PFSK-1 (cell line): ENCODE results near the gene FZR1.
A peak's percentile ranks its signal among the peaks of the same experiment; 100 is the strongest.

Experiments used
- FOXP2 ChIP-seq: optimal IDR thresholded peaks from 2 replicates; pipeline ENCODE3; 2011; ENCODE audit warnings: borderline replicate concordance, control low read depth, inconsistent platforms; ENCODE audit not compliant: insufficient read depth; ENCODE audit errors: extremely low read length, extremely low read depth
- POLR2AphosphoS5 ChIP-seq: IDR thresholded peaks from 2 replicates; pipeline ENCODE4 v1.6.1; 2012; ENCODE audit warnings: low read depth, mild to moderate bottlenecking, control low read depth, low read length, moderate library complexity
- REST ChIP-seq, 2 experiments: IDR thresholded peaks; 2 replicates each; pipeline versions ENCODE4 v1.6.1 to v1.8.0; 2011 to 2012; ENCODE audit warnings: low read depth in 2 of 2, low read length in 2 of 2, control low read depth in 1 of 2, inconsistent platforms in 1 of 2, mild to moderate bottlenecking in 1 of 2, moderate library complexity in 1 of 2; ENCODE audit not compliant: insufficient read depth in 1 of 2
- SIN3A ChIP-seq: IDR thresholded peaks from 2 replicates; pipeline ENCODE4 v1.6.1; 2012; ENCODE audit warnings: mild to moderate bottlenecking, low read length, moderate library complexity, borderline replicate concordance; ENCODE audit not compliant: insufficient read depth
- TAF1 ChIP-seq: IDR thresholded peaks from 2 replicates; pipeline ENCODE4 v1.6.1; 2012; ENCODE audit warnings: low read length, control low read depth, borderline replicate concordance; ENCODE audit not compliant: insufficient read depth

Gene FZR1

GRCh38 chr19:3535235-3535535, 29.1 kb downstream of the FZR1 start:
- TF ChIP-seq TAF1 (no peak), FOXP2 (no peak), REST (IDR thresholded peaks at IDR 0.05; ENCODE audit: insufficient read depth in 1 of 2, low read depth in 2 of 2, low read length in 2 of 2) (no peak), POLR2AphosphoS5 (no peak), SIN3A (no peak)

GRCh38 chr19:3535563-3535965, 29.5 kb downstream of the FZR1 start:
- TF ChIP-seq TAF1 (no peak), POLR2AphosphoS5 (0 out of 2 replicates have a peak, but pooled peaks have one; percentile 32)

GRCh38 chr19:3535981-3536380, 29.9 kb downstream of the FZR1 start:
- TF ChIP-seq REST (IDR thresholded peaks at IDR 0.05; ENCODE audit: insufficient read depth in 1 of 2, low read depth in 2 of 2, low read length in 2 of 2) (no peak), TAF1 (no peak), FOXP2 (no peak), POLR2AphosphoS5 (no peak), SIN3A (no peak)

GRCh38 chr19:3536429-3537100, 30.5 kb downstream of the FZR1 start:
- no peak for TF ChIP-seq REST (IDR thresholded peaks at IDR 0.05; ENCODE audit: insufficient read depth in 1 of 2, low read depth in 2 of 2, low read length in 2 of 2)
- no peak for TF ChIP-seq FOXP2
- no peak for TF ChIP-seq TAF1
- TF ChIP-seq POLR2AphosphoS5, result no peak; the same call in 1 of the 2 replicates

- no peak for TF ChIP-seq SIN3A
- no peak for TF ChIP-seq REST (IDR thresholded peaks at IDR 0.05; ENCODE audit: insufficient read depth in 1 of 2, low read depth in 2 of 2, low read length in 2 of 2)
- no peak; the same call in 1 of the 2 replicates for TF ChIP-seq POLR2AphosphoS5
- TF ChIP-seq FOXP2, result no peak
- no peak for TF ChIP-seq TAF1
Measured at GRCh38 chr19:3537101-3537437, 31.0 kb downstream of the FZR1 start.
